Kasumi-1 (cell line): ENCODE data around the gene NCOA5.
A peak's percentile ranks its signal among the peaks of the same experiment; 100 is the strongest.

ENCODE experiments used
- DNase-seq, 2 experiments: peaks; one replicate each; lab custom pipeline; 2025; lab: John Stamatoyannopoulos, UW

Gene NCOA5

DNA sequence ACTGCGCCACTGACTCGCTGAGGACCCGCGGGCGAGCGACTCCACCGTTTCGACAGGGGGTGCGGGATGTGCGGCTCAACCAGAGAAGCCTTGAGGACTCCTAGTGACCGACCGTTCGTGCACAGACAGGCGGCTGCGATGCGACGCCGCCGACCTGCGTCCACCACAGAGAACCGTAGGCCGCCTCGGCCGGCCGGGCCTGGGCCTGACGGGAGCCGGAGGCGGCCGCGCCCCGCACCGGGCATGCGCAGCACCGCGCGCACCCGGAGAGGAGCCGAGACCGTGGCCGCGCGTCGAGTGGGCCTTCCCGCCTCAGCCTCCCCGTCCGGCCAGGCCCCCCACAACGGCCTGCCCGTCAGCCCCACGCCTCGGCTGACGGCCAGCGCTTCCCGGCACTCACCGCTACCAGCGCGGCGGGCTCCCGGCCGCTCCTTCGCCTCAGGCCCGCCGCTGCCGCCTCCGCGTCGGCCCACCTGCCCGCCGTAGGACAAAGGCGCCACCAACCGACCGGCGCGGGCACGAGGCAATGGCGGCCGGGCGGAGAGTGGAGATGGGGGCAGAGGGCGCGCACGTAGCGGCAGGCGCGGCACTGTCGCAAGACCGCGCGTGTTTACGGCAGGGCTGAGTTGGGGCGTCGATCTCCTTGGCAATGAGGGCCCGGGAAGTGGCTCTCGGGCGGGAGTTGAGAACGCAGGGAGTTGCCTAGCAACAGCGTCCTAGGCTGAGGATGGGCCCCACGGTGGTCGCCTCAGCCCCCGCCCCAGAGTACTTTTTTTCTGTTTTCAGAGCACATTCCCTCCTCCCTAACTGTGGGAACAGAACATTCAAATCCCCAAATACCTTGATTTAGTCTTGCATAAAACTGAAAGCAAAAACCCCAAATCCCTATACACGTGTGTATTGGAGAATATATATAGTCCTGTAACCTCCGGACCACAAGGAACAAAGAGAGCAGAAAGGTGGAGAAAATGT is at the start of gene NCOA5:
NCOA5 (minus strand) TSS at position 546 of the 972 bp plus-strand sequence. CDS start 10,538 bp downstream, outside the sequence.
- DNase-seq, result peak; percentile 89 to 91

DNA sequence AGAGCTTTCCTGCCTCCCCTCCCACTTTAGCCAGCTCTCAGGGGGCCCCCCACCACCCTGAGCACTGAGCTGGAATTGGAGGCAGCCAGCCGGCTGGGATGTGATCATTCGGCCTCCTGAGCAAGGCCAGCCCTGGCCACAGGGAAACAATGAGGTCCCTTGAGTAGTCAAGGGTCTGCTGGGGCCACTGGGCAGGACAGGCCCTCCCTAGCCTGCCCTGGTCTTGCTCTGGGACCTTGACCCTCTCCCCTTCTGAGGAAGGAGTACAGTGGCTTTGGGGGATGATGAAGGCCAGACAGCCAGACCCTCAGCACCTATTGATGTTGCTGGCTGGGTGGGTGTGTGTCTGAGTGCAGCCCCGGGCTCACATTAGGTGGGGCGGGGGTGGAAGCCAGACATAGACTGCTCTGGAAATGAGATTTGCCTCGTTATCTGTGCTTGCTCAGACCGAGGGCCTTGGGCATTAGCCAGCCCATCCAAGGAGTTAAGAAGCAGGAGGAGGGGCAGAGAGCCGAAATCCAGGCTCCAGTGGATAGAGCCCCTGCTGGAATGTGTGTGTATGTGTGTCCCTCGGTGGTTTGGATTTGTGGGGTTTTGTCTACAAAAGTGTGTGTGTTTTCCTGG is 49.6 kb upstream of the NCOA5 start:
- no peak for DNase-seq

DNA sequence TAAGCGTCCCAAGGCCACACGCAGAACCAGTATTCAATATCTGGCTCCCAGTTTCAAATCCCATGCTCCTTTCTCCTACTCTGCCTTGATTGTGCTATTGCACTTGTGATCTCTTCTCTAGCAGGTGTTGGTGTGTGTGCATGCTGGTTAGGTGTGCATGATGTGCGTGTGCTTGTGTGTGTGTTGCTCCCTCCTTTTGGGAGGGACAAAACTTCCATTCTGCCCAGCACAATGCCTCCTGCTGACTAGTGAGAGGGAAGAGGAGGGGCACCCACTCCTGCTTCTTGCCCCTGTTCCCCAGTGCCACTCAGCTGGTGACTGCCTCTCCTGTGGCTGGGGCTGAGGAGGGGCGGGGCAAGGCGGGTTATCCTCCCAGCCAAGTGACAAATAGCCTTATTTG is 48.1 kb upstream of the NCOA5 start:
- DNase-seq, result no peak

DNA sequence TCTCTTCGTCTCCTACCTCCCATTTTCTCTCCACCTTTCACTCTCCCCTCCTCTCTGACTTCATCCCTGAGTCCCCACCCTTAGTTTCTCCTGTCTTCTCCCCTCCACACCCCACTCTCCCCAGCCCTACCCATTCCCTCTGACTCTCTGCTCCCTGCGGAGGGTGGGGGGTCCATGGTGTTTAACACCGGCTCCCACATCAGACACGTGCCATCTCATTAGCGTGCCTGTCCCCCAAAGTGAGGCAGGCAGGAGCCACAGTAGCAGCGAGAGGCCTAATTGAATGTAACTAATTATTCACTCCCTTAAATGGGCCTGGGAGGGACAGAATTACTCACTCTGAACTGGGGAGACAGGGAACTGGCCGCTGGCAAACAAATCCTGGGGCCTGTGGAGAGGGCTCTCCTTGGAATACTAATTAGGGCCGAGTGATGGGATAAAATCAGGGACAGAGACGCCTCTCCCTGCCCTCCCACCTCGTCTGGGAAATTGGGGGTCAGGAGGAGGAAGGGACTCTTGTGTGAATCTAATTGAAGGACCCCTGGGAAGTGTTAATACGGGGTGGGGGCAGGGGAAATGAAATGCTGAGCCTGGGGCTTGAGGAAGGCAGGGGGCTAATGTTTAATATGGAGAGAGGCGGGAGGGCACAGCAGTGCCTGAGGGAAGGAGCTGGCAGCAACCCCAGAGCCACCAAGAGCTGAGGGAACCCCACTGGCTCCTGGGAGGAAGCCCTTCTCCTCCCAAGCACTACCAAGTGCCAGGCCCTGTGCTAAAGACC is 46.3 kb upstream of the NCOA5 start:
- no peak for DNase-seq

DNA sequence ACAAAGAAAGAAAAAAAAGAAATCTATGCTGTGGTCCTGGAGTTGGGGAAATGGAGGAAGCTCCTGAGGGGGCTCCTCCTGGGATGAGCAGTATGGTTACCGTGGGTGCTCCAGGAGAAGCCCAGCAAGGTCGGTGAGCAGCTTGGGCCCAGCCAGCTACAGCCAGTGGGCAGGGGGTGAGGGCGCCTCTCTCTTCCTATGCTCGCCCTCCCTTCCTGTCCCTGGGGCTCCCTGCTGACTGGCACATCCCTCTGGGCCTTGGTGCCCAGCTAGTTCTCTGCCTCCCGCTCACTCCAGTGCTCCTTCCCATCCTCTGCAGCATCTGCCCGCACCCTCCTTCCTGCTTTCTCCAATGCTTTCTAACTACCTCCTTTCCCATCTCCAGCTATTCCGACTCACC is 45.0 kb upstream of the NCOA5 start:
- no peak for DNase-seq

DNA sequence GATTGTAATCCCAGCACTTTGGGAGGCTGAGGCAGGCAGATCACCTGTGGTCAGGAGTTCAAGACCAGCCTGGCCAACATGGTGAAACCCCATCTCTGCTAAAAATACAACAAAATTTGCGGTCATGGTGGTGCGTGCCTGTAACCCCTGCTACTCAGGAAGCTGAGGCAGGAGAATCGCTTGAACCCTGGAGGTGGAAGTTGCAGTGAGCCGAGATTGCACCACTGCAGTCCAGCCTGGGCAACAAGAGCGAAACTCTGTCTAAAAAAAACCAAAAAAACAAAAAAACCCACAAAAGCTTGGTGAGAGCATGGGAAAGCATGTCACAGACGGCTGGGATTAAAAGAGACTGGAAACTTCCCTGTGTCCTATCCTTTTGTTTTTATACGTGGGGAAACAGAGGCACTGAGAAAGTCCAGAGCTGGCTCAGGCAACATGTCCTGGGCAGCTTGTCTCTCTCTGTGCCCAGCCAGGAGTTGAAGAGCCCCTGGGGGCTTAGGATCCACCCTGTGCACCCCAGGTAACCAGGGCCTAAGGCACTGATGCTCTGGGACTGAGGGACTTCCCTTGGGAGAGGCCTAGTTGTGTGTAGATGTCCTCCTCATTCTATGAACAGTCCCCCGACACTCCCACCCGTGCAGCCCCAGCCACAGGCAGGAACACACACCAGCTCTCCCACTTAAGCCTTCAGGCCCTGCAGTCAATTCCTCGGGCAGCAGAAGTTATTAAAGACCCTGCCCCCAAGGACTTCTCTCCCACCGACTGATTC is 44.3 kb upstream of the NCOA5 start:
- no peak for DNase-seq

DNA sequence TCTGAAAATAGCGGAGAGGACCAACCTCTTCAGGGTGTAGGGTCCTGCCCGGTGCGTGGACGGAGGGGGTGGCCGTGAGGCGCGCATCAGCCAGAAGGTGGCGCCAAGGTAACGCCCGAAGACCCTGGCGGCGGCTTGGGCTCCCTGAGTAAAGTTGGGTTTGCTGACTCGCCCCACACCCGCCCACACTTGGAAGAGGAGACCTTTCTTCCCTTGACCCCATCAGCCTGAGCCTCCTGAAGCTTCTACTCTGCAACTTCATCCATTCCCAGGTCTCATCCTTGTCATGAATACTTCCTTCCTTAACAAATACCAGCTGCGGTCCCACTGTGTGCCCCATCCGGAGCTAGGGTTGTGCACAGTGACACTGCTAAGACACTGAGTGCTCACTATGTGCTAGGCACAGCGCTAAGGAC is 43.0 kb upstream of the NCOA5 start:
- peak; percentile 47 to 48 for DNase-seq

DNA sequence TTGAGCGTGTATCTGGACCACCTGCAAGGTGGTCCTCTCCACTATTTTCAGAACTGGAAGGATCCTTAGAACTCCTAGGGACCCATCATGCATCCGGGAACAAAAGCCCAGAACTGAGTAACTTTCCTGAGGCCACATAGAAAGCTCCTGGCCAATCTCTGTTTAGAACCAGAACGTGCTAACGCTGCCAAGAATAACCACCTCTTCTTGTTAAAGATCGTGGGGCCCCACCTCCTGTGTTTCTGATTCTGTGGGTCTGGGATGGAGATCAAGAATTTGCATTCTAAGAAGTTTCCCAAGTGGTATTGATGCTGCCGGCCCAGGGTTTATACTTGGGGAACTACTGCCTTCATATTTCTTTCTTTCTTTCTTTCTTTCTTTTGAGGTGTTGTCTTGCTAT is 41.6 kb upstream of the NCOA5 start:
- DNase-seq, result no peak

DNA sequence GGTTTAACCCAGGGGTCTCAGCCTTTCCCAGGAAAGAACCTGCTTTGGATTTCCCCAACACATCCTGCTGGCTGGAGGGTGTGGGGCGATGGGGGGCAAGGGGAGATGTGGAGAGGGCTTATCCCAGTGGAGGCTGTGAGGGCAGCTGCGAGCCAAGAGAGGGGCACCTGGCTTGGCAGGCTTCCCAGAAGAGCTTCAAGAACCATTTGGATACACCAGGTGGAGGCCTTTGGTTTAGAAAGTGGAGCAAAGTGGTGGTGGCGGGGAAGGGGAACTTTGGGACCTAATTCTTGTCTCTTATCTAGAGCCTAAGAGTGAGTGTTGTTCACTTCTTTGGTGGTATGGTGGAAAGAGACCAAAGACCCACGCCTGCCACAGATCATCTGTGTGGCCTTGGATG is 40.8 kb upstream of the NCOA5 start:
- no peak for DNase-seq

DNA sequence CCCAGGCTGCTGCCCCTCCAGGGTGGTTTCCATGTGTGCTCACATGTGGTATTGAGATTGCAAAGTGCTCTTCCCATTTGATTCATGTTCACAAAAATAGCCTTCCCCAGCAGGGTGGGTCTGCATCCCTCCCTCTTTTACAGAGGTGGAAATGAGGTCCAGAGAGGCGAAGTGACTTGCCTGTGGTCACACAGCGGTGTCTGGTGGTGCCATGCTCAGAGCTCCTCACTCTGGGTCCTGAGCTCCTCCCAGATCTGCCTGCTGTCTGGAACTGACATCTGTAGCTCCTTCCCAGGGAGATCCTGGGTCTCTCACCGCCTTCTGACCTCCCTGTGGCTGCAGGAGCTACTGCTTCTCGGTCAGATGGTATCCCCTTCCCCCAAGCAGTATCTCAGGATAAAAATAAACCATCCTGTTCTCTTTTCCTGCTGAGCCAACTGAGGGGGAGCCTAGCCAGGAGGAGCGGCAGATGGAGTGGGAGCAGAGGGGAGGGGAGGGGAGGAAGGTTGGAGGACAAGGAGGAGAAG is 40.3 kb upstream of the NCOA5 start:
- no peak for DNase-seq

DNA sequence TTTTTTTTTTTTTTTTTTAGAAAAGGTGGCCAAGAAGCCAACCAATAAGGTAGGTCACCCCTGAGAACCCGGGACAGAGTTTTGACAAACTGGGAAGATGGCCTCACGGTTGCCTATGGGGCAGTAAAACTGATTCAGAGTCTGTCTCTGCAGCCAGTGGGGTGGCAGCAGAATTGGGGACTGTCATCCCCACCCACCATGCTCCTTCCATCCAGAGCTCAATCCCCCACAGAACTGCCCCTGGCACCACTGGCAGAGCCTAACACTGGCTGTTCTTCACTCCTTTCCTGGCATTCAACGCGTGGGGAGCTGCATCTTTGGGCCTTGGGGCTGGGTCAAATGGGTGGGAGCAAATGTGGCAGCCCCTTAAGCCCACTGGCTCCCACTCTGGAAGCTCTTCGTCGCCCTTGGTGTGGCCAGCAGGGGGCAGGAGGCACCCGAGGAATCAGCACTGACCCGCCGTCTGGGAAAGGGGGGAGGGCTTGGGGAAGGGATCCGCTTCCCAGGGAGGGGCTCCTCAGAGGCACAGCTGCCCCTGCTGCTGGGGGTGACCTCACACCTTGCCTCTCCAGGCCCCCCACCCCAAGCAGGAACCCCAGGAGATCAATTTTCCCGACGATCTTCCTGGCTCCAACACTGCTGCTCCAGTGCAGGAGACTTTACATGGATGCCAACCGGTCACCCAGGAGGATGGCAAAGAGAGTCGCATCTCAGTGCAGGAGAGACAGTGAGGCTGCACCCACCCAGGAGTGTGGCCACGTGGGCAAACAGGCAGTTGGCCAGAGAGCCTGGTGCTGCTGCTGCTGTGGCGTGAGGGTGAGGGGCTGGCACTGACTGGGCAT is 38.8 kb upstream of the NCOA5 start:
- peak; percentile 13 to 26 for DNase-seq

DNA sequence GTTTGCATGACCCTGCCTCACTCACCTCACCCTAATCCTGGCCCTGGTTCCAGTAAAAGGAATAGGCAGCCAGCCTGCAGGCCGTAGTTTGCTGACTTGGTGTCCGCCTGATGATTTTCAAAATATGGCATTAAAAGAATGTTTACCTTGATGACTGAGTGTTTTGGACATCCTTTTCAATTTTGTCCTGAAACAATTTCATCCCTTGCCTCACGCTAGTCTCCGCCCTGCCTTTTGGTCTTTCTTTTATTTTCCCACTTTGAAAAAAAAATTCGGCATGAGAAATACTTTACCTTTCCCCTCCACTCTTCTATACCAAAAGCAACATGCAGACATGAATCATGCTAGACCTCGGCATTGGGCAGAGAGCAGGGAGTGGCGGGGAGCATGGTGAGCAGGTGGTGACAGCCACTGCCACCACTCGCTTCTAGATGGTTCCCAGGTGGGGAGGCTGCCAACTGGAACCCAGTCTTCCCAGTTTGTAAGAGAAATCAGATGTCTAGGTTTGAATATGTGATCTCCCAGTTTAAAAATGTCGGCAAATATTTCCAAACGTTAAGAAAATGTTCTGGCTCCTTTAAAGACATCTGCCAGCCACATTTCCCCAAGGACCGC is 37.7 kb upstream of the NCOA5 start:
- DNase-seq, result no peak

DNA sequence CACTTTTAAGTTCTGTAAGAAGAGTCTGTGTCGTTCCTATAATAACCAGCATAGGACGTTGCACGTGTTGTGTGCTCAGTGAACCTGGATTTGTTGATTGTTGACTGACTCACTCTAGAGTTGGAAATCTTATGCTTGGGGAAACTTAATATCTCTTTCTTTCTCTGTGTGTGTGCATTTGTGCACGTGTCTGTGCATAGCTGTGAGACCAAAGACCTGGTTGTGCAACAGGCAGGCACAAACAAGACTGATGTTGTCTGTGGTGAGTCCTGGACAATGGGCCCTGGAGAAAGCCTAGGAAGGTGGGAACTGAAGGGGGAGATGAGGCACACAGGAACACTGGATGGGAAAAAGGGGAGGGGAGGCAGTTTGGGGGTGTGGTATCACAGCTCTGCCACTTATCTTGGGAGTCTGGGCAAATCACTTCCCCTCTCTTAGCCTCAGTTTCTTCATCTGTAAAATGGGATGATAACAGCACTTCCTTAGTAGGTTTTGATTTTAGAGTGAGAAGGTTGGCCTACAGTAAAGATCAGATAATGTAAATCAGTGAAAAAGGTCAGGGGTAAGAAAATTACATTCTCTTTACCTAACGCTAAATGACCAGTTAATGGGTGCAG is 36.8 kb upstream of the NCOA5 start:
- no peak for DNase-seq

DNA sequence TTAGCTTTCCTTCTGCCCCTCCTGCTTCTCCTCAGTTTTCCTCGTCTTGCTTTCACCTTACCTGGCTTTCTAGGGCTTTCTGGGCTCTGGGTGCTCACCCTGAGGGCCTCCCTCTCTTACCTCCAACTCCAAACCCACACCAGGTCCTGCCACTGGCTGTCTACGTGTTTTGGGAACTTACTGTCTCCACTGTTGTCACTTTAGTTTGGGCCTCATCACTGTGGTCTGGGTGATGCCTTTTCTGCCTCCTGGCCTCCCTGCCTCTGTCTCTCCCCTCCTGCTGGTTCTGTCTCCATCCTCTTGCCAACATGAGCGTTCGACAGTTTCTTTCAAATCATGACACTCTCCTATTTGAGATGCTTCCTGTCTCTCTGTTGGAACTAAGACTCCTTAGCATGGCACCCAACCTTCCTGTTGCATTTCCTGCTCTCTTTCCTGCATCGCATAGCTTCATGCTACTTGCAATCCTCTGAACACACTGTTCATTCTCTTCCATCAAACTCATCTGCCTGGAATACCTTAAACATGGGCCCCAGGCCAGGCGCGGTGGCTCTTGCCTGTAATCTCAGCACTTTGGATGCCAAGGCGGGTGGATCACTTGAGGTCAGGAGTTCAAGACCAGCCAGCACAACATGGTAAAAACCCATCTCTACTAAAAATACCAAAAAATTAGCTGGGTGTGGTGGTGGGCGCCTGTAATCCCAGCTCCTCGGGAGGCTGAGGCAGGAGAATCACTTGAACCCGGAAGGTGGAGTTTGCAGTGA is 33.9 kb upstream of the NCOA5 start:
- no peak for DNase-seq

DNA sequence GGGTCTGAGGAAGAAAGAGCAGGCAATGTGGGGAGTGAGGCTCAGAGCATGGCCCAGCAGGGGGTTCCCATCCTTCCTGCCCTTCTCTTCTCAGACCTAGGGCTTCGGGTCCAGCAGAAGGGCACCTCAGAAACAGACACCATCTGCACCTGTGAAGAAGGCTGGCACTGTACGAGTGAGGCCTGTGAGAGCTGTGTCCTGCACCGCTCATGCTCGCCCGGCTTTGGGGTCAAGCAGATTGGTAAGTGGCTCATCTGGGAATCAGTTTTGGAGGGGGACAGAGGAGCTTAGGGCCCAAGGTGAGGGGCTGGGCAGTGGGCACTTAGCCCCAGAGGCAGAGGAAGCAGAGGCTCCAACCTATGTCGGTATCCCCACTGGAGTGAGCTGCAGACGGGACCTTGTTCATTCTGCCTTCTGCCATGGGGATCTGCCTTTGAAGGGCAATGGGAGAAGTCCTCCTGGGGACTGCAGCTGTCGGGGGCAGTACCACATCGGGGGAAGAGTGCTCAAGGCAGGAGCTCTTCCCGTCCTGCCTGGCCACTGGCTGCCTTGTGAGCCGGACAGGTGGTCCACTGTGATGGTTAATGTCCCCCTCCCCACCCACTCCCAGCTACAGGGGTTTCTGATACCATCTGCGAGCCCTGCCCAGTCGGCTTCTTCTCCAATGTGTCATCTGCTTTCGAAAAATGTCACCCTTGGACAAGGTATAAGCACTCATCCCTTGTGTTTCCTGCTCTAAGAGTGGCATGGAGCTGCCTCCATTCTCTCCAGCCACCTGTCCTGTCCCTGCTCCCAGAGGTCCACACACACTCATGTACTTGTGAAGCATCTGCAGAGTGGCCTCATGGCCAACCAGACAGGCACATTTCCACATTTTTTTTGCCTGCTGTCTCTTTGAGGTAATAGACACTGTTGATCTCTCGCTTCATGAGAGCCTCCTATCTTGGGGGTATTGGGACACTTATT is 33.0 kb upstream of the NCOA5 start:
- DNase-seq, result no peak

DNA sequence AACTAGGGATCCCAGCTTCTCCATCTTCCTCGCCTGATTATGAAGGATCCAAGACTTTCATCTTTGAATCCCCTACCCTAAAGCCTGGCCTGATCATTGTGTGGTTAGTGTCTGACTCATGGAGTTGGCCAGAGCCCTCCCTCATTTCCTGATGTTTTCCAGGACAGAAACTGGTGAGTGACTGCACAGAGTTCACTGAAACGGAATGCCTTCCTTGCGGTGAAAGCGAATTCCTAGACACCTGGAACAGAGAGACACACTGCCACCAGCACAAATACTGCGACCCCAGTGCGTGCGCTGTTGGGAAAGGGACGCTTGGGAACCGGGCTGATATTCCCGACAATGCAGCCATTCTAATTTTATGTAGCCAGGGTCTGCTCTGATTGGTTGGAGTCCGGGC is 32.3 kb upstream of the NCOA5 start:
- DNase-seq, result no peak

DNA sequence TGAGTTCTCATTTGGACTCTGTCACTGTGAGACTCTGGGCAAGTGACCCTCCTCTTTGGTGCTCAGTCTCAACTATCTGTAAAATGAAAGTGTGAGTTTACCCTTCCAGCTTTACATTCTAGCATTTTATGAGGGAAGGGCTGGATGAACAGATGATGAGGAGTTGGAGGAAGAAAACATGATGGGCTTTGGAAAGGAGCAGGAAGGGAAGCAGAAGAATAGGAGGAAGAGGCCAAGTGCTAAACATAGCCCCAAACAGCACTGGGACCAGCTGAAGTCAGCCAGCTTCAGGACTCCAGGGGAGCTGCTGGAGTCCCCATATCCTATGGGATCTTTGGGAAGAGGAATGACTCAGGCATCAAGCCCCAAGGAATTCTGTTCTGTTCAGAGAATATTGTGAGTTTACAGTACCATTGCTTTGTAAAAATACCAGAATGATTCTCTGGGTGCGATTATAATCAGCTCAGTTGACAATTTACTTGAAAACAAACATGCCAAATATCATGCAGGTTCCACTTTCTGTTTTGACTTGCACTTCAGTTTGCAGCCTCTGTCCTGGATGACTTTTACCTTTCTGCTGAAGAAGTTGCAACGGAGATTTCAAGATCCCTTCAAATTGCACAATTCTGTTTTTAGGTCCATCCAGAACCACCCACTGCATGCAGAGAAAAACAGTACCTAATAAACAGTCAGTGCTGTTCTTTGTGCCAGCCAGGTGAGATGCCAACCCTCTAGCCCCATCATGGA is 31.6 kb upstream of the NCOA5 start:
- DNase-seq, result no peak
